Hepatocyte (in vitro differentiated cells): ENCODE data around the gene SHROOM2. TPM values are rescaled to one million over a fixed set of nuclear protein-coding genes. Genes with fewer than 3 reads are reported as not detected.

Experiments used
- DNase-seq: peaks from one replicate; pipeline ENCODE4 v3.0.0-alpha.2; 2016; ENCODE audit warnings: low spot score
- H2AFZ ChIP-seq: fragments of 200-600 bp; sonication (generic); 2 replicates; pipeline ENCODE4 v1.6.0; 2016; ENCODE audit warnings: antibody characterized with exemption, mild to moderate bottlenecking
- H3K27ac ChIP-seq: fragments of 200-600 bp; sonication (generic); 2 replicates; pipeline ENCODE4 v1.5.1; 2016; ENCODE audit warnings: mild to moderate bottlenecking
- H3K27me3 ChIP-seq: fragments of 200-600 bp; sonication (generic); 2 replicates; pipeline ENCODE4 v1.6.1; 2016
- H3K36me3 ChIP-seq: fragments of 200-600 bp; sonication (generic); replicated peaks from 2 replicates; pipeline ENCODE4 v1.5.1; 2016; ENCODE audit warnings: low read depth; ENCODE audit not compliant: insufficient read depth
- H3K4me1 ChIP-seq: fragments of 200-600 bp; sonication (generic); 2 replicates; pipeline ENCODE4 v1.5.1; 2016; ENCODE audit warnings: mild to moderate bottlenecking, moderate library complexity; ENCODE audit not compliant: insufficient read depth
- H3K4me2 ChIP-seq: fragments of 200-600 bp; sonication (generic); 2 replicates; pipeline ENCODE4 v1.6.0; 2016
- H3K4me3 ChIP-seq: fragments of 200-600 bp; sonication (generic); 2 replicates; pipeline ENCODE4 v1.5.1; 2016; ENCODE audit warnings: mild to moderate bottlenecking
- H3K79me2 ChIP-seq: fragments of 200-600 bp; sonication (generic); 2 replicates; pipeline ENCODE4 v1.6.0; 2017; ENCODE audit warnings: mild to moderate bottlenecking
- H3K9me2 ChIP-seq: fragments of 200-600 bp; sonication (generic); replicated peaks from 2 replicates; pipeline ENCODE4 v1.6.0; 2017; ENCODE audit warnings: mild to moderate bottlenecking; ENCODE audit not compliant: insufficient read depth
- H3K9me3 ChIP-seq: fragments of 200-600 bp; sonication (generic); 2 replicates; pipeline ENCODE4 v1.5.1; 2016; ENCODE audit warnings: low read depth, mild to moderate bottlenecking
- H4K20me1 ChIP-seq: fragments of 200-600 bp; sonication (generic); 2 replicates; pipeline ENCODE4 v1.6.0; 2016; ENCODE audit warnings: mild to moderate bottlenecking; ENCODE audit not compliant: insufficient read depth, poor library complexity, severe bottlenecking
- CTCF ChIP-seq: fragments of 200-600 bp; sonication (generic); IDR thresholded peaks from 2 replicates; pipeline ENCODE4 v1.5.1; 2016; ENCODE audit warnings: antibody characterized with exemption, mild to moderate bottlenecking; ENCODE audit not compliant: poor library complexity
- EZH2 ChIP-seq: fragments of 200-600 bp; sonication (generic); IDR thresholded peaks from 2 replicates; pipeline ENCODE4 v1.6.1; 2016; ENCODE audit warnings: antibody characterized with exemption, mild to moderate bottlenecking, borderline replicate concordance
- EZH2phosphoT487 ChIP-seq: fragments of 200-600 bp; sonication (generic); IDR thresholded peaks from one replicate; pipeline ENCODE4 v1.6.1; 2018; ENCODE audit warnings: antibody characterized with exemption, mild to moderate bottlenecking, low read depth, moderate library complexity; ENCODE audit not compliant: unreplicated experiment, severe bottlenecking
- WGBS: methylation state at CpG from one replicate; pipeline ENCODE4 v1.1.6; 2016; ENCODE audit warnings: low lambda C conversion rate; ENCODE audit errors: missing lambda C conversion rate; 5-methylcytosine and 5-hydroxymethylcytosine counted together
- polyA plus RNA-seq: library from polyadenylated mRNA; unstranded; fragments of >200 nt; fragmentation: Nextera tagmentation; extraction: Ambion mirVana; gene quantifications from 2 replicates; pipeline ENCODE4 v1.2.1, GENCODE V29; 2016
- total RNA-seq: library from RNA; depleted of rRNA; stranded (reverse); fragments of >200 nt; gene quantifications from 2 replicates; pipeline ENCODE4 v1.2.3, GENCODE V29; 2014

SHROOM2 gene
- total and polyA plus RNA-seq, 2 experiments from 2014 or later: 6.9 to 8.5 TPM

GRCh38 chrX:9983441-9983840 lies 197.2 kb downstream of the SHROOM2 start:
- WGBS: 83% methylated on average over 18 of the region's 18 CpGs
- Histone ChIP-seq H3K4me1 (no peaks in the 10 kb centered on the region), H4K20me1 (no peaks in the 10 kb centered on the region), H3K4me3 (no peak overlapping the region), H3K27ac (no peak overlapping the region), H3K9me3 (no peaks in the 10 kb centered on the region), H3K27me3 (no peaks in the 10 kb centered on the region), H3K4me2 (no peak overlapping the region), H3K36me3 (no peaks in the 10 kb centered on the region), H3K9me2 (no peaks in the 10 kb centered on the region), H2AFZ (no peak overlapping the region), H3K79me2 (no peaks in the 10 kb centered on the region)
- TF ChIP-seq CTCF (no peak), EZH2phosphoT487 (no peak), EZH2 (no peak)
- no peak for DNase-seq

GRCh38 chrX:9983846-9984245 lies 197.6 kb downstream of the SHROOM2 start:
- no peak overlapping the region for H3K4me2 ChIP-seq
- no peak overlapping the region for H3K4me3 ChIP-seq
- H2AFZ ChIP-seq: no peak overlapping the region
- H3K79me2 ChIP-seq: no peaks in the 10 kb centered on the region
- no peaks in the 10 kb centered on the region for H3K9me2 ChIP-seq
- no peak for DNase-seq
- H3K27me3 ChIP-seq: no peaks in the 10 kb centered on the region
- H4K20me1 ChIP-seq: no peaks in the 10 kb centered on the region
- no peaks in the 10 kb centered on the region for H3K36me3 ChIP-seq
- no peak overlapping the region for H3K27ac ChIP-seq
- no peaks in the 10 kb centered on the region for H3K9me3 ChIP-seq
- no peak for TF ChIP-seq EZH2phosphoT487
- TF ChIP-seq EZH2: no peak
- TF ChIP-seq CTCF: no peak
- no peaks in the 10 kb centered on the region for H3K4me1 ChIP-seq
- WGBS: 86% methylated on average over 11 of the region's 11 CpGs

GRCh38 chrX:9988762-9989161 lies 202.5 kb downstream of the SHROOM2 start:
- Histone ChIP-seq H3K4me2 (no peak overlapping the region), H3K36me3 (no peaks in the 10 kb centered on the region), H3K27ac (no peak overlapping the region), H3K9me2 (no peaks in the 10 kb centered on the region), H3K9me3 (no peaks in the 10 kb centered on the region), H3K4me1 (no peaks in the 10 kb centered on the region), H4K20me1 (no peaks in the 10 kb centered on the region), H3K27me3 (no peaks in the 10 kb centered on the region), H2AFZ (no peak overlapping the region), H3K4me3 (no peak overlapping the region), H3K79me2 (no peaks in the 10 kb centered on the region)
- WGBS: 52% methylated on average over 1 of the region's 1 CpG
- no peak for DNase-seq
- TF ChIP-seq EZH2phosphoT487: no peak
- TF ChIP-seq CTCF: peak; percentile 32
- TF ChIP-seq EZH2: no peak

- Histone ChIP-seq H4K20me1 (no peaks in the 10 kb centered on the region), H3K4me1 (no peaks in the 10 kb centered on the region), H3K9me3 (no peaks in the 10 kb centered on the region), H3K79me2 (no peaks in the 10 kb centered on the region), H3K36me3 (no peaks in the 10 kb centered on the region), H3K4me2 (no peak overlapping the region), H3K27me3 (no peaks in the 10 kb centered on the region), H3K27ac (no peak overlapping the region), H3K9me2 (no peaks in the 10 kb centered on the region), H3K4me3 (no peak overlapping the region), H2AFZ (no peak overlapping the region)
- TF ChIP-seq EZH2 (no peak), CTCF (no peak)
- 93% methylated on average over 28 of the region's 28 CpGs for WGBS
- no peak for DNase-seq
These were observed 205.8 kb downstream of the SHROOM2 start for GRCh38 chrX:9992061-9992460.
